Limb (tissue), 2 donors: ENCODE measurements around the gene HLF.
A peak's percentile ranks its signal among the peaks of the same experiment; 100 is the strongest.
"Not testable (repeated sequence)": the region's sequence is repeated elsewhere in the genome, so short reads cannot be mapped to it uniquely, and the experiment has no call there.

ENCODE experiments used
- DNase-seq, 2 donors: peaks; one replicate each; pipeline ENCODE4 v3.0.0-alpha.2; 2016; ENCODE audit errors: extremely low spot score in 2 of 2

HLF gene

DNA sequence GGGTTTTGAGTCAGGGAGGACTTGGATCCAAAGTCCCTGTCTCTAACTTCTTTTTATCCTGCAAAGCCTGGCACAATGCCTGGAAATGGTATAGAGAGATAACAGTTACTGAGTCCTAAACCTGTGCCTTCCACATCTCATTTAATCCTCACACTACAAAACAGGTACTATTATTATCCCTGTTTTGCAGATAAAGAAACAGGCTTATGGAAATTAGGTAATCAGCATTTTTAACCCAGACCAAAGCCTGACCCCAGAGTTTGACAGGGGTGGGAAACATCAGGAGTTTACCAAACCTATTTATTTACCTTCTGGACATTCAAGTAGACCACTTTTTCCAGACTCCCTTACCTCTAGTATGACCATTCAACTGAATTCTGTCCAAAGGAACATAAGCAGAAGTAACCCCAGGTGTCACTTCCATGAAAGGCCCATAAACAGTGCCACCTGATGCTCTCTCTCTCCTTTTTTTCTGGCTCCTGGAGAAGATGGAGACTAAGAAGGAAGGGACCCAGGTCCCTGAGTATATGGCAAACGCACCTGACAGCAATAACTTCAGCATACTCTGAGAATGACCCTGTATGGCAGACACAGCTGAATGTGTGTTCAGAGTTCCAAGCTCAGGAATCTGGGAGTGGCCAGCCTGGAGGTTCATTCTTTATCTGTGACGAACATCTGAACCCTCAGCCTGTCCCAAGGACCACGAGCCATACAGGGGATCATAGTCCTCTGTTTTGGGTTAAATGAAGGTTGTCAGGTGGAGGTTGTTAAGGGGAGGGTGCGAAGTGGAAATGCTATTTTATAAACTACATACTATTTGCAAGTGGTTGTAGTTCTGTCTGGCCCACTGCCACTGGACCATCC, 62.7 kb downstream of the HLF start:
- DNase-seq: no peak

DNA sequence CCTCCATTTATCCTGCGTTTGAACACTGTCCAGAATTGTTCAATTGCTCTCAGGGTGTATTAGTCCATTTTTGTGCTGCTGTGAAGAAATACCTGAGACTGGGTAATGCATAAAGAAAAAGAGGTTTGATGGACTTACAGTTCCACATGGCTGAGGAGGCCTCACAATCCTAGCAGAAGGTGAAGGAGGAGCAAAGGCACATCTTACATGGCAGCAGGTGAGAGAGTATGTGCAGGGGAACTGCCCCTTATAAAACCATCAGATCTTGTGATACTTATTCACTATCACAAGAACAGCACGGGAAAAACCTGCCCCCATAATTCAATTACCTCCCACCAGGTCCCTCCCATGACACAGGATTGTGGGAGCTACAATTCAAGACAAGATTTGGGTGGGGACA, 63.8 kb downstream of the HLF start:
- DNase-seq: not testable (repeated sequence)

DNA sequence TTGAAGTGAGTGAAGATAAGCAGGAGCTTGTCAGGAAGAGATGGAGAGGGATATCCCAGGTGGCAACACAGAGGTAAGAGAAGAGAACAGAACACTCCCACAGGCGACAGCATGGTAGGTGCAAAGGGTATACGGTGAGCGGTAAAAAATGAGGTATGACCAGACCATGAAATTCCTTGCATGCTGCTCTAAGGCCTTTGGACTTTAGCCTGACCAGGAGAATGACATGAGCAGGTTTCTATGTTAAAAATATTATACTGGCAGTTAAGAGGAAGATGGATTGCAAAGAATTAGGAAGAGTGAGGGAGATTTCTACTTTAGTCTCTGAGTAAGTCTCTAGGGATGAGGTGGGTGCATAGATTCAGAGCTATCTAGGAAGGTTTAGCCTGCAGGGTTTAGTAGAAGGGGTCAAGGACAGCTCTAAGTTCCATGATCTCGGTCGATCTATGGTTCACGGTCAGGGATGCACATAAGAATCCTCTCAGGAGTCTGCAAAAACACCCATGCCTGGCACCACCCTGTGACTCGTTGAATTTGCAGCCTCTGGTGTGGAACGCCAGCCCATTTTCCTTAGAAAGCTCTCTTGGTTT, 65.7 kb downstream of the HLF start:
- DNase-seq: no peak

DNA sequence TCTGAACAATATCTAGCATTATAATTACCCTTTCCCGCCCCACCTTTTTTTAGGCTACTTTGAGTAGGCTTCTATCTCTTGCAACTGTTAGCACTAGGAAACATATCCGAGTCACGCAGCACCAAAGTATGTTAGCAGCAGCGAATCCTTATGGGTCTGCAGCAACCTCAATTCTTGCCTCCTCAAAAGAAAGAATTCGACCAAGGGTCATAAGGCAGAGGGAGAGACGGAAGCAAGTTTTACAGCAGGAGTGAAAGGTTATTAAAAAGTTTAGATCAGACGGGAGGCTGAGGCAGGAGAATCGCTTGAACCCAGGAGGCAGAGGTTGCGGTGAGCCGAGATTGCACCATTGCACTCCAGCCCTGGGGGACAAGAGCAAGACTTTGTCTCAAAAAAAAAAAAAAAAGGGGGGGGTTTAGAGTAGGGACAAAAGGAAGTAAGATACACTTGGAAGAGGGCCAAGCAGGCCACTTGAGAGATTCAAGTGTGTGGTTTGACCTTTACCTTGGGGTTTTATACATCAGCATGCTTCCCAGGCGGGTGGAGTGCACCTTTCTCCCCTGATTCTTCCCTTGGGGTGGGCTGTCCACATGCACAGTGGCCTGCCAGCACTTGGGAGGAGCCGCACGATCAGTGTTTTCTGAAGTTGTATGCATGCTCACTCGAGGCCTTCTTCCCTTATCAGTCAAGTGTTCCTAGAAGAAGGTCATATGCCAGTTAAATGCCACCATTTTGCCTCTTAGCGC, 67.7 kb downstream of the HLF start:
- DNase-seq: no peak

DNA sequence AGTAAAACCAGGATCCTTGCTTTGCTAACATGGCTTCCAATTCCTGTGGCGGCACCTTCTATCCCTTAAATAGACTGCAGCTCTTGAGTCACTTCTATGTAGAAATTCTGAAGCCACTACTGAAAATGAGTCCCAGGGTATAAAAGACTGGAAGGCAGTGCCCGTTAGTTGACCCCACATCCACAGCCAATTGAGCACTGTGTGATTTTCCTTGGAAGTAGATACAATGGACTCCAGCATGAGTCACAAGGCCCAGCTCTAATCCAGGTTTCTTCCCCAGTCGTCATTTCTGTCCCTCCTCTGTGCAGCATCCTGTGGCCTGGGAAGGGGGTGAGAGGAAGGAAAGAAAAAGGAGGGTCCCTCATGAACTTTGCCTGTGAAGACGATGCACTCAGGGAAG, 69.5 kb downstream of the HLF start:
- no peak for DNase-seq

DNA sequence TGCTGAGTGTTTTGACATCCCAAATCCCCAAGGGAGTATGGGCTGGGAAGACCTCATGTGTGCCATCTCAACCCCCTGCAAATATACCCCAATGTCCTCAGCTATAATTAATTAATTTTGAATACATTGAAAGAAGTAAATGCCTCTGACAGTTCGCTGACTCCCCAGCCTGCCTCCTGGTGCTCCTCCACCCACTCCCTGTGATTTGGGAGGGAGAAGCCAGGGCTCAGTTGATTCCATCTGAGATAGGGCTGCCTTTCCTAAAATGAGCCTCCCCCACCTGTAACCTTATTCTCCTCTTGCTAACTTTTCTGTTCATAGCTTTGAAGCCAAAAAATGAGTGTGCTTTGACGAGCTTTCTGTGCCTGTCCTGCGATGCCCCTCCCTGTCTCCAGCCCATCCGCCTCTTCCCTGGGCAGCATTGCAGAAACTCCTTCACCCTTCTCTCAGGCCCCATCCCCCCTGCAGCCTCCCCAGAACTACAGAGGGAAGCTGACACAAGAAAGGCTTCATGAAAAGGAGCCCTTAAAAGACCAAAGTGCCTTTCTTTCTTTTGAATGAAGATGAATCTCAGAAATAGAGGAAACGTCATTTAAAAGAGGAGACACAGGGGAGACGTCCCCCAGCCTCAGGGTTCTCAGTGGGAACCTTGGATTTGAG, 70.3 kb downstream of the HLF start:
- DNase-seq: no peak

DNA sequence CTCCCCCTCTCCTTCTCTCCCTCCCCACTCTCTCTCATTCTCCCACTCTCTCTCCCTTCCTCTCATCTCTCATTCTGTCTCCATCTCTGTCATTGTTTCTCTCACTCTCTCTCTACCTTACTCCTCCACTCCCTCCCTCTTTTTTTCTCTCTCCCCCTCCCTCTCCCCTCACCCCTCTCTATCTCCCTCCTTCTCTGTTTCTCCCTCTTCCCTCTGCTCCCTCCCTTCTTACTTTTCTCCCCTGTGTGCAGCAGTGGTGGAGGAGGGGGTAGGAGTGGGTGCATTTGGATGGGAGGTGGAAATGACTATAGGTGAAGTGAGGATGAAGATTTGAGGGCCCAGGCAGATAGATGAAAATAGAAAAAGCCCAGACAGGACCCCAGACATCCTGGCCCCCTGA, 70.9 kb downstream of the HLF start:
- no peak for DNase-seq

DNA sequence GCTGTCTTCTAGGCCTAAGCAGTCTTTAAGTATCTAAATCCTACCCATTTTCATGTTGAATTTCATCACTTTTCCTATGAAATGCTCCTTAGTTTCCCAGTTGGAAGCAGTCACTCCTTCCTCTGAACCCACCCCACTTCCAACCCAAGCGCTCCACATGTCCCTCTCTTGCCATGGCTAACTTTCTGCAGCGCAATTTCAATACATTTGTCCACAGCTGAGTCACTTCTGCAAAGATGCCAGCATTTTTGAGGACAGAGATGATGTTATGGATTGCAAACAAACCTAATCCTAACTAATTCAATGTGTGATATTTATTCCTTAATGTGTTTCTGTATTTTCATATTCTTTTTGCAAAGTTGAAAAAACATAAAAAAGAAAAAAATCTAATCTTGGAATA, 71.7 kb downstream of the HLF start:
- no peak for DNase-seq

DNA sequence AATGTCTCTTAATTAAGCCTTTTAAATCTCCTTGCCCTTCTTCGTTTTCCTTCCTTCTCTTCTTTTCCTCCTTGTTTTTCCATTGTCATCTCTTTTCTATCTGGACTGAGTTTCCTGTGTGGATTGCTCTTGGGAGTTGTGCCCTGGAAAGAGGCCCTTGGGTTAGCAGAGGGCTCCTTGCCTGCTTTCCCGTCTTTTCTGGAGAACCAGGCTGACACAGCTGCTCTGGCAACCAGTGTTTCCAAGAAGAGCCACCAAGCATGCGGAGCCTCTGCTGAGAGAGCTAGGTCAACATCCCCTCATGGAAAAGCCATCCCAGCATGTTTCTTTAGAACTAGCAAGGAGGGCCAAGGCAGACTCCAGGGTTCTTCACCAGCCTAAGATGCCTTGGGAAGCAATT, 75.4 kb downstream of the HLF start:
- DNase-seq: no peak

DNA sequence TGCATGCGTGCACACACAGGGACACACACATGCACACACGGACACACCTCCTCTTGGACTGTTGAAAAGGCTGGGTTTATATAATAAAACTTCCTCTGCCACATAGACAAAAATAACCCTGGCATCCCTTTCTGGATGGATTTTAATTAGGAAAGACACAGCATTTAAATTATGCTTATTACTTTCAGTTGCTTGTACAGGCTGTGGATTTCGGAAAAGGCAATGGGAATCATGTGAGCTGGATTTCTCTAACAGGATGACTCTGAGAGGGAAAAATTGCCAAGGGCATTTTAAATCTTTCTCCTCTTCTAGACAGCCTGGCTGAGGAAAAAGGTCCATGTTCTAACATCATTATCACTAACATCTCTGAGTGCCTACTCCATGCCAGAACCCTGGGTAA, 75.9 kb downstream of the HLF start:
- DNase-seq: no peak

DNA sequence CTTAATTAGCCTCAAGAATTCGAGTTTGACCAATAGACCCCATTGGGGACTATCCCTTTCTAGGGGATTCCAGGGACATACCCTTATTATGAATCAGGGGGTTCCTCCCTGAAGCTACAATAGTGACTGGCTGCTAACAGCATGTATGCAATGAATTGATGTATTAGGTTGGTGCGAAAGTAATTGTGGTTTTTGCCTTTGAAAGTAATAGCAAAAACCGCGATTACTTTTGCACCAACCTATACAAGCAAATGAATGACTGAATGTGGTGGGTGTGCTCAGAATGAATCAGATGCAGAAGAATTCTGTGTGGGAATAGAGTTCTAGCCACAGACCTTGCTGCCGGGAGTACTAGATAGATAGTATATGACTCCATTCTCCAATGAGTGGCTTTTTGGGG, 76.7 kb downstream of the HLF start:
- no peak for DNase-seq

DNA sequence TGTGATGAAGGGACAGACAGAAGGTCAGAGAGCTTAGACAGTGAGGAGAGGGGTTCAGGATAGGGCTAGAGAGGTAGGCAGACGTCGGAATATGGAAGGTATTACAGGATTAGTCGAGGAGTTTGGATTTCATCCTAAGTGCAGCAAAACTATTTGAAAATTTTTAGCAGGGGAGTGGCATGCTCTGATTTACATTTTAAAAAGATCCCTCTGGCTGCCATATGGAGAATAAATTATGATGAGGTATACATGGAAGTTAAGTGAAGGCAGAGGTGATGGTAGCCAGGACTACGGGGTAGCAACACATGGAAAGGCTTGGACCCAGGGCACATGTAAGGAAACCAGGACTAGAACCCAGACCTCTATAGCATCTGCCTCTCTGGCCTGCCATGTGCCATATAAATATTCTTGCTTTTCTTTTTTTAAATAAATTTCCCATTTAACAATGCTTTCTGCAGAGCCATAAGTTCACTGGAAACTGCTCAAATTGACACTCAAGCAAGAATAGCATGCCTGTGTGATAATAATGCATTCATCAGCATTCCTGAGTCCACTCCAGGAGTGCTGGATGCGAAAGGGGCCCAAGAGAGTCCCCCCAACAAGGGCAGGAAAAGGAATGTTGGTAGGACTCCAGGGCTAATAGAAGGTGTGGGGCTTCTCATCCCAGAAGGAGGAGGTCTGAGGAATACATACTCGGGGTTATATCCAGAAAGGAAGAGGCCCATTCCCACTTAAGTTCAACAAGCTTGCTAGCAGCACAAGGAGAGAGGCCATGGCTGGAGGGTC, 78.2 kb downstream of the HLF start:
- DNase-seq: no peak

DNA sequence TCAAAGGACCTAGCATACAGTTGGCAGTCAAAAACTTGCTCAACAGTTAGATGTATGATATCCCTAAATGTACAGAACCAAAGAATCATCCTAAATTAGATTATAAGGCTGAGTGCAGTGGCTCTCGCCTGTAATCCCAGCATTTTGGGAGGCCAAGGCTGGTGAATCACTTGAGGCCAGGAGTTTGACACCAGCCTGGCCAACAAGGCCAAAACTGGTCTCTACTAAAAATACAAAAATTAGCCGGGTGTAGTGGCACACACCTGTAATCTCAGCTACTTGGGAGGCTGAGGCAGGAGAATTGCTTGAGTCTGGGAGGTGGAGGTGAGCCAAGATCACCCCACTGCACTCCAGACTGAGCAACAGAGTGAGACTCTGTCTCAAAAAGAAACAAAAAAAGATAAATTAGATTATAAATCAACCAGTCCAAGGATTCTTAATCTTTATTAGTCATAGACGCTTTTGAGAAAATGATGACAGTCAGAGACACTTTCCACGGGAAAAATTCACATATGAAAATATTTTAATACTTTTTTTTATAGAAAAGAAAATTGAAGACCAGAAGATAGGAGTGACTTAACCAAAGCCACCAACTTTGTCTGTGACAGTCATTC, 79.2 kb downstream of the HLF start:
- DNase-seq: no peak

DNA sequence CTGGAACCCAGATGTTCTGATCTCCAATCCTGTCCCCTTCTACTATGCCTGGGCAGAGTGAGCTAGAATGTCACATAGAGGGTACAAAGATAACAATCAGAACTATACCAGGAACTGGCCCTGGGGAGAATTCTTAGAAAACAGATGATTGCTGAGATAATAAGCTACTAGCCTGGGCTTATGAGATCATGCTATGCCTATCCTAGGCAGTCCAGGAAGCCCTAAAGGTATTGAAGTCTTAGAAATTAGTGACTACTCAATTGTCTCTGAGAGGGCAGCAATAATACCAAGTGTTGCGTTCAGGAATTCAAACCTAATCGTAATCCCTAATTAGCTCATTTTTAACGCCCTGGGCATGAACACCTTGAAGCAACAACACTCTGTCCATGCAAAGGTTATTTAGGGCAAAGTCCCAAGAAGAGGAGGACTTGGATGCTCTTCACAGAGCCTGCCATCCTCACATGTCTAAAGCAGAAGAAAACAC, 79.8 kb downstream of the HLF start:
- DNase-seq: no peak

DNA sequence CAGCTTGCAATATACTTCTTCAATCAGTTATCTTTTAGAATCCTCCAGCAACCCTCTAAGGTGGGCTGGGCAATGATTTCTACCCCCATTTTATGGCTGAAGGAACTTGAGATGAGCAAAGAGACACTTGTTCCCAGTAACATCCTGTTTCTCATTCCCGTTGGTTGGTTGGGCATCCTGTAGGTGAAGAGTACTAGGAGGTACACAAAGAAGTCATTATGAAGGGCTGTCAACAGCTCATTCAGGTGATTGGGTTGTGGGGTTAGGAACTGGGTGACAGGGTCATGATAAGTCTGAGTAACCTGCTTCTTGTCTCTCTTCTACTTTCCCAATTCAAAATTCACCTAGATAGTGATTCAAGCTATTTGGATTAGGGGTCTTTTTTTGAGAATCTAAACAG, 80.4 kb downstream of the HLF start:
- no peak for DNase-seq

DNA sequence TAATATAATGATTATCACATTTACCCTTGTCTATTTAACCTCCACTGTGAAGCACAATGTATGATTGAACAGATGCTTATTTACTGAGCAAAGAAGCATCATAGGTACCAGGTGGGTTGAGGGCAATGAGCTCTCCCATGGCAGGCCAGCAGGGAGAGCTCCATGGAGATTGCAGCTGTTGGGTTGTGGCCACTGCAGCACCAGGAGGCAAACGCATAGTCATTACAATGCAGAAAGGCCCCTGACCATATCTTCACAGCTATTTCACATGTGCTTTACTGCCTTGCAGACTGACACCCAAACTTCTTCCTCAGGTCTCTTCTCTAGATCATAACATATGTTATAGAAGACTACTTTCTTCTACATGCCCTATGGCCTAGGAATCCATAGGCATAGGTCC, 81.9 kb downstream of the HLF start:
- no peak for DNase-seq

DNA sequence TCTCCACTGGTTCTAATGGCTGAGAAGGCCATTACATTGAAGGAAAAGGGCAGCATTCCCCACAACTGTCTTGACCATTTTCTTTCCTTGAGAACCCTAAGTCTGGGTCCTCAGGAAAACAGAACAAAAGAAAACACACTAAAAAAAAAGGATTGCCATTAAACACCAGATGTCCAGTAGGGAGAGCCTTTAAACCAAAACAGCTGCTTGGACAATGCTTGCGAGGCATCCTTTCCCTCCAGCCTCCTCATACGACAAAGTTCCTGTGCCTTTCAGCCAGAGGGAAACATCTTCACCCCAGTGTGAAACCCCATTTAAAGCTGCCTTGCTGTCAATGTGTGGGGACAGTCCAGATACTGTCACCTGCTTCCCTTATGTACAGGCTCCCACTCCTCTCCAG, 82.6 kb downstream of the HLF start:
- no peak for DNase-seq

DNA sequence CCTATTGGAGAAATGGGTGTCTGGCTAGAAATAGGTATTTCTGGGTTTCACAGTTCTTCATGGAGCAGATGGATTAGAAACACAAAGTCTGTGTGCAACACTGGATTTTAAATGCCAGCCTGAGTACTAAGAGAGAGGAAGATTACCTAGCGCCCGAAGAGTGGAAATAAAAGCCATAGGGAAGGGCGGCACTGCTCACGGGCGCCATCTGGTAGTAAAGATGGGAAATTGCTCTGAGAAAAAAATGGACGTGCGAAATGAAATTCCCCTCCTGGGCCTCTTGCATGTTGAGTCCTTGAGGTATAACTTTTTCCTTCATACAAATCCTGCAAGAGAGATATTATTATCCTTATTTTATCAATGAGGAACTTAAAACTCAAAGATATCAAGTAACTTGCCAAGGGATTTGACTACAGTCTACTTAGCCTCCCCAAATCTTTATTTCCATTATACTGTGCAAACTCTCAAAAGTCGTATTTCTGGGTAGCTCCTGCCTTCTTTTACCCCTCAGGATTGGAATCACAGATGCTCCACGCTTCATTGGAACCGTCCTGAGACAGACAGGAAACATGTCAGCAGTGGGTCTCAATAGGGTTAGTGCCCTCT, 84.1 kb downstream of the HLF start:
- DNase-seq: peak; percentile 67 to 79

DNA sequence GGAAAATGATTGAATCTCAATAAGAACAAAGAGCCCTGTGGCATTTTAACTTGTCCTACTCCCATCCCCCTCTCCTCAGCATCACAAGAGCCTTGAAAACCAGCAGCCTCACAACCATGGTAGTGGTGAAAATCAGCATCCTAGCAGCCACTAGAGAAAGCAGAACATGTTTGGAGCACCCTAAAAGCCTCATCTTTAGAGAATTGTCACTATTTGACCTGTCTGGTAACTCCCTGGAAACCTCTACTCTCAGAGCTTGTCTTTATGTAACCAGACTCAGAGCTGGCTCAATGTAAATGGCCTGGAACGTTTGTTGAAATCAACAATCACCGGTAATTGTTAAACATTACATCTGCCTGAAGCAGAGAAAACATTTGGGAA, 86.1 kb downstream of the HLF start:
- no peak for DNase-seq

DNA sequence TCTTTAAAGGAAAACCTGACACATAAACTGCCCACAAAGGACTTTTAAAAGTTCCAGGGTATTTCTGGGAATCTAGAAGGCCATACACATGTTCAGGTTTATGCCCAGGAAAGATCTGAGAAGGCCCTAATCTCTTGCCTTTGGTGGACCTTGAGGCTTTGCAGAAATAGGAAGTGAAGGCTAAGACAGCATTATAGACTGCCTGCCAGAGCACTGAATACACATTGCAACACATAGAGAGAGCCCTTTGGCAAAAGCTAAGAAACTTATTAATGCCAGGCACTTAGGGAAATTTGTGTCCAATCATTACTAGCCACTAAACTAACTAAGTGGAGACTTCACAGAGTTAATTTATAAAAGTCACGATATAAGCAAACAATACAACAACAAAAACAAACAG, 86.5 kb downstream of the HLF start:
- no peak for DNase-seq
